Measurements from ENCODE around the gene PRG2. TPM values are rescaled to one million over a fixed set of nuclear protein-coding genes. Genes with fewer than 3 reads are reported as not detected.
A peak's percentile ranks its signal among the peaks of the same experiment; 100 is the strongest.

The PRG2 gene
- total and polyA plus RNA-seq, 2 of the 13 experiments (the other 11 are each of a cell fraction or from before 2014, with no cell fraction given) = not detected

DNA sequence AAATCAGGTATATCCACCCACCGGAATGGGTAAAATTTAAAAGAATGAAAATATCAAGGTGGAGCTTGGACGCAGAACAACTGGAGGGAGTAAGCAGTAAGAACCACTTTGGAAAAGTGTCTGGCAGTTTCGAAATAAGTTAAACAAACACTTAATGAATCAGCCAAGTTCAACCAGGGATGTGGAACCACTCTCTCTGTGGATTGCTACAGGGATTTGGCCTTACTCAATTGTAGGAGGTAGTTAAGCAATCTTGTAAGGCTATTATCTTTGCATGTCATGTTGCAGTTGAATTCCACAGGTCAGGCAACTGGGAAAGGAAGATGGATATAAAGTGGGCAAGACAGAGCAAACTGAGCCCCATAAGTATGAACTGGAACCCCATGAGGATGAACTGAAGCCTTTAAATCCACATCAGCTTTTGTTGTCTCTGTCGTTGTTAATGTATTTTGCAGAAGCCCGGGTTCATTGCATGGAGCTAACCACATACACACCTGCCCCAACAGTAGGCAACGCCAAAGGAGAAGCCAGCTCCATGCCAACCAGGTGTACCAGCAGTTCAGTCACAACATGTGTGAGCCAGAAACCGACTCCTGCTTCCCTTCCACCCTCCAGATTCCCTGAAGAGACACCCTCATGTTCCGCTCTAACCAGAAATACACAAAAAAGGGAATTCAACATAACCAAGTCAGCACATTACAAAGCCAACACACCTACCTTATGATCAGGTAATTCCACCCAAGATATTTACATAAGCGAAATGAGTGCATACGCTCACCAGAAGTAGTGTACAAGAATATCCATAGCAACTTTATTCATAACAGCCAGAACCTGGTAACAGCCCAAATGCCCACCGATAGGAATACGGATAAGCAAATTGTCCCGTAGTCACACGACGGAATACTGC, 44.4 kb upstream of the PRG2 start (continued):
- TF ChIP-seq, protein P1, sequence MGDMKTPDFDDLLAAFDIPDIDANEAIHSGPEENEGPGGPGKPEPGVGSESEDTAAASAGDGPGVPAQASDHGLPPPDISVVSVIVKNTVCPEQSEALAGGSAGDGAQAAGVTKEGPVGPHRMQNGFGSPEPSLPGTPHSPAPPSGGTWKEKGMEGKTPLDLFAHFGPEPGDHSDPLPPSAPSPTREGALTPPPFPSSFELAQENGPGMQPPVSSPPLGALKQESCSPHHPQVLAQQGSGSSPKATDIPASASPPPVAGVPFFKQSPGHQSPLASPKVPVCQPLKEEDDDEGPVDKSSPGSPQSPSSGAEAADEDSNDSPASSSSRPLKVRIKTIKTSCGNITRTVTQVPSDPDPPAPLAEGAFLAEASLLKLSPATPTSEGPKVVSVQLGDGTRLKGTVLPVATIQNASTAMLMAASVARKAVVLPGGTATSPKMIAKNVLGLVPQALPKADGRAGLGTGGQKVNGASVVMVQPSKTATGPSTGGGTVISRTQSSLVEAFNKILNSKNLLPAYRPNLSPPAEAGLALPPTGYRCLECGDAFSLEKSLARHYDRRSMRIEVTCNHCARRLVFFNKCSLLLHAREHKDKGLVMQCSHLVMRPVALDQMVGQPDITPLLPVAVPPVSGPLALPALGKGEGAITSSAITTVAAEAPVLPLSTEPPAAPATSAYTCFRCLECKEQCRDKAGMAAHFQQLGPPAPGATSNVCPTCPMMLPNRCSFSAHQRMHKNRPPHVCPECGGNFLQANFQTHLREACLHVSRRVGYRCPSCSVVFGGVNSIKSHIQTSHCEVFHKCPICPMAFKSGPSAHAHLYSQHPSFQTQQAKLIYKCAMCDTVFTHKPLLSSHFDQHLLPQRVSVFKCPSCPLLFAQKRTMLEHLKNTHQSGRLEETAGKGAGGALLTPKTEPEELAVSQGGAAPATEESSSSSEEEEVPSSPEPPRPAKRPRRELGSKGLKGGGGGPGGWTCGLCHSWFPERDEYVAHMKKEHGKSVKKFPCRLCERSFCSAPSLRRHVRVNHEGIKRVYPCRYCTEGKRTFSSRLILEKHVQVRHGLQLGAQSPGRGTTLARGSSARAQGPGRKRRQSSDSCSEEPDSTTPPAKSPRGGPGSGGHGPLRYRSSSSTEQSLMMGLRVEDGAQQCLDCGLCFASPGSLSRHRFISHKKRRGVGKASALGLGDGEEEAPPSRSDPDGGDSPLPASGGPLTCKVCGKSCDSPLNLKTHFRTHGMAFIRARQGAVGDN (CRISPR knock-in tag; IDR thresholded peaks at IDR 0.05) = no peak
- TF ChIP-seq, protein P2, sequence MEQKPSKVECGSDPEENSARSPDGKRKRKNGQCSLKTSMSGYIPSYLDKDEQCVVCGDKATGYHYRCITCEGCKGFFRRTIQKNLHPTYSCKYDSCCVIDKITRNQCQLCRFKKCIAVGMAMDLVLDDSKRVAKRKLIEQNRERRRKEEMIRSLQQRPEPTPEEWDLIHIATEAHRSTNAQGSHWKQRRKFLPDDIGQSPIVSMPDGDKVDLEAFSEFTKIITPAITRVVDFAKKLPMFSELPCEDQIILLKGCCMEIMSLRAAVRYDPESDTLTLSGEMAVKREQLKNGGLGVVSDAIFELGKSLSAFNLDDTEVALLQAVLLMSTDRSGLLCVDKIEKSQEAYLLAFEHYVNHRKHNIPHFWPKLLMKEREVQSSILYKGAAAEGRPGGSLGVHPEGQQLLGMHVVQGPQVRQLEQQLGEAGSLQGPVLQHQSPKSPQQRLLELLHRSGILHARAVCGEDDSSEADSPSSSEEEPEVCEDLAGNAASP (CRISPR knock-in tag; IDR thresholded peaks at IDR 0.05; ENCODE audit: borderline replicate concordance) = peak; percentile 85; the same call in 1 of the 2 replicates
- TF ChIP-seq IKZF4 (CRISPR knock-in tag; IDR thresholded peaks at IDR 0.05; ENCODE audit: borderline replicate concordance, low read depth, not compliant biosample characterization) (no peak), FOXA3 (CRISPR knock-in tag; IDR thresholded peaks at IDR 0.05) (peak; percentile 93), ZNF253 (CRISPR knock-in tag; IDR thresholded peaks at IDR 0.05; ENCODE audit: borderline replicate concordance) (no peak), ZNF670 (CRISPR knock-in tag; IDR thresholded peaks at IDR 0.05; ENCODE audit: borderline replicate concordance) (no peak), IKZF1 (IDR thresholded peaks at IDR 0.05) (no peak), ZNF550 (CRISPR knock-in tag; IDR thresholded peaks at IDR 0.05; ENCODE audit: borderline replicate concordance) (no peak), ZNF44 (CRISPR knock-in tag; IDR thresholded peaks at IDR 0.05) (0 out of 2 replicates have a peak, but pooled peaks have one; percentile 25), MATR3 (CRISPR knock-in tag; IDR thresholded peaks at IDR 0.05) (no peak), HNF4G (IDR thresholded peaks at IDR 0.05; ENCODE audit: borderline replicate concordance, low read depth, low read length) (peak; percentile 20; the same call in 1 of the 2 replicates), HNF4G (CRISPR knock-in tag; IDR thresholded peaks at IDR 0.05; ENCODE audit: borderline replicate concordance, low read depth) (no peak), AGO2 (optimal IDR thresholded peaks at IDR 0.05; ENCODE audit: low read depth, low read length) (no peak), ZNF20 (CRISPR knock-in tag; IDR thresholded peaks at IDR 0.05) (no peak), ZNF552 (CRISPR knock-in tag; IDR thresholded peaks at IDR 0.05; ENCODE audit: borderline replicate concordance) (no peak), WIZ (CRISPR knock-in tag; IDR thresholded peaks at IDR 0.05) (peak; percentile 51; the same call in 1 of the 2 replicates), ZKSCAN8 (CRISPR knock-in tag; IDR thresholded peaks at IDR 0.05; ENCODE audit: borderline replicate concordance) (peak; percentile 86), ZNF234 (CRISPR knock-in tag; conservative IDR thresholded peaks at IDR 0.05) (no peak), CEBPB (IDR thresholded peaks at IDR 0.05; ENCODE audit: borderline replicate concordance, low read depth, low read length) (peak; percentile 100), SMAD3 (CRISPR knock-in tag; IDR thresholded peaks at IDR 0.05) (peak; percentile 85), PPARG (CRISPR knock-in tag; conservative IDR thresholded peaks at IDR 0.05) (peak; percentile 53; the same call in 1 of the 2 replicates)
- TF ChIP-seq, protein P3, sequence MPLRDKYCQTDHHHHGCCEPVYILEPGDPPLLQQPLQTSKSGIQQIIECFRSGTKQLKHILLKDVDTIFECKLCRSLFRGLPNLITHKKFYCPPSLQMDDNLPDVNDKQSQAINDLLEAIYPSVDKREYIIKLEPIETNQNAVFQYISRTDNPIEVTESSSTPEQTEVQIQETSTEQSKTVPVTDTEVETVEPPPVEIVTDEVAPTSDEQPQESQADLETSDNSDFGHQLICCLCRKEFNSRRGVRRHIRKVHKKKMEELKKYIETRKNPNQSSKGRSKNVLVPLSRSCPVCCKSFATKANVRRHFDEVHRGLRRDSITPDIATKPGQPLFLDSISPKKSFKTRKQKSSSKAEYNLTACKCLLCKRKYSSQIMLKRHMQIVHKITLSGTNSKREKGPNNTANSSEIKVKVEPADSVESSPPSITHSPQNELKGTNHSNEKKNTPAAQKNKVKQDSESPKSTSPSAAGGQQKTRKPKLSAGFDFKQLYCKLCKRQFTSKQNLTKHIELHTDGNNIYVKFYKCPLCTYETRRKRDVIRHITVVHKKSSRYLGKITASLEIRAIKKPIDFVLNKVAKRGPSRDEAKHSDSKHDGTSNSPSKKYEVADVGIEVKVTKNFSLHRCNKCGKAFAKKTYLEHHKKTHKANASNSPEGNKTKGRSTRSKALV (CRISPR knock-in tag; IDR thresholded peaks at IDR 0.05) = no peak
